EL (cell line): ENCODE measurements around the gene IP6K2.
"Not testable (repeated sequence)": the region's sequence is repeated elsewhere in the genome, so short reads cannot be mapped to it uniquely, and the experiment has no call there.

Source experiments
- DNase-seq: peaks from one replicate; pipeline ENCODE4 v3.0.0-alpha.2; 2016

IP6K2 gene

DNA sequence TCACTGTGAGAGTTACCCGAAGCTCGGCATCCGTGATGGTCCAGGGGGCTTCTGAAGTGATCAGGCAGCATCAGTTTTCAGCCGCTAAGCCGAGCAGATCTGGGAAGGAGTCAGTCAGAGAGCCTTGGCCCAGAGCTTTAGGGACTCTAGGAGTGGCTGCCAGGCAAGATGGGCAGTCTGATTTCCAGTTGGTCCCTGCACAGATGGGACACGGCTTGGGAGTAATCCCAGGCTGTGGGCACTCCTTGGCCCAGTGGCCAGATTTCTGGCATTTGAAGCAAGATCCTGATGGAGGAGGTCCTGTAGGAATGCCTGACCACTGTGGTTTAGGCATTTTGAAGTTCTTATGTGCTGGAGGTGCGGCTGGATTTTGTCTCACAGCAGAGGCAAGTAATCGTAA is 10.5 kb upstream of the IP6K2 start:
- DNase-seq: no peak

DNA sequence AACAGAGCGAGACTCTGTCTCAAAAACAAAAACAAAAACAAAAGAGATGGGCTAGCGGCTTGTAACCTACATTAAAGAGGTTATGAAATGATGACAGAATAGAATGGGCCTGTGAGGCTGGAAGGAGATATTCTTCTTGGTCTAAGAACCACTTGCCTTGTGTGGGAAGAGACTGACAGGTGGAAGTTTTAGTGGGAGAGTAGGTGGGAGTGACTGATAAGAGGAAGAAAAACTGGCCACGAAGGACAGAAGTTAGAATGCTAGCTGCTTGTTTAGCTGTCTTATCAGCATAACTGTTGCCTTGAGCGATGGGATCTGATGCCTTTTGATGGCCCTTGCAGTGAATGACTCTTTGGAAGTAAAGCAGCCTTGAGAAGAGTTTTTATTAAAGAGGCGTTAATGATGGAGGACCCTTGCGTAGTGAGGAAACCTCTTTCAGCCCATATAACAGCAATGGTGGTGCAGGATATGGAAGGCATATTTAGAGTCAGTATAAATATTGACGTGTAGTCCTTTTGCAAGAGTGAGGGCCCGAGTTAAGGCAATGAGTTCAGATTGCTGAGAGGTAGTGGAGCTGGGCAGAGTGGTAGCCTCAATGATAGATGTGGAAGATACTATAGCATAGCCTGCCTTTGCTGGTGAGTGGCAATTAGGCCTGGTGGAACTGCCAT is 8.3 kb upstream of the IP6K2 start:
- not testable (repeated sequence) for DNase-seq

DNA sequence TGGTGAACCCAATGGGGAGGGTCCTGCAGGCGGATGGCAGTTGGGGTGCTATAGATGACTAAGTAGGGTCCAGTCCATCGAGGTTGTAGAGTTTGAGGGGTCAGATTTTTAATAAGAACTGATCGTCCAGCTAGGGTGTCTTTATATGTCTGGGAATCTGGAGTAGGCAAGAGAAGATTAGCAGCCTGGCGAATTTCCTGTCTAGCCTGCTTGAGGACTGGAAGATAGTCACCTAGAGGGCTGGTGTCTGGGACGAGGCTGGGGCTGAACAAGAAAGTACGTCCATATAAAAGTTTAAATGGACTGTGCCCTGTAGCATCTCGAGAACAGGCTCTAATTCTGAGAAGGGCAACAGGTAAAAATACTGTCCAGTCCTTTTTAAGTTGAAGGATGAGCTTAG is 6.7 kb upstream of the IP6K2 start:
- DNase-seq: no peak

DNA sequence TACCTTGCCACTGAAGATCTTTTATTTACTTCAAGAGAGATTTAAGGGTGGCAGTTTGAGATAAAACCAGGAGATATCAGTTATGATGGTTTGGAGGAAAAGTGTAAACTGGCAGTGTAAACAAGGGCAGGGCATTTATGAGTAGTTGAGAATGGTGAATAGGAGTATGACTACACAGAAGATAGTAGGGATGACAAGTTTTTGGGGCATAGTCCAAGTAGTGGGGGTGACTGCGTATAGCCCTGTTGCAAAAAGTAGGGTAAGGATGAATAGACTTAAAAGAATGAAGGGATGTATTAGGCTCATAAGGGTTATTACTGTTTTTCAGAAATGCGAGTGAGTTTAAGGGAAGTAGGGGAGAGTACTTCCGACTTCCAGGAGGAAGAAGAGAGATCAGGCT is 6.3 kb upstream of the IP6K2 start:
- not testable (repeated sequence) for DNase-seq

DNA sequence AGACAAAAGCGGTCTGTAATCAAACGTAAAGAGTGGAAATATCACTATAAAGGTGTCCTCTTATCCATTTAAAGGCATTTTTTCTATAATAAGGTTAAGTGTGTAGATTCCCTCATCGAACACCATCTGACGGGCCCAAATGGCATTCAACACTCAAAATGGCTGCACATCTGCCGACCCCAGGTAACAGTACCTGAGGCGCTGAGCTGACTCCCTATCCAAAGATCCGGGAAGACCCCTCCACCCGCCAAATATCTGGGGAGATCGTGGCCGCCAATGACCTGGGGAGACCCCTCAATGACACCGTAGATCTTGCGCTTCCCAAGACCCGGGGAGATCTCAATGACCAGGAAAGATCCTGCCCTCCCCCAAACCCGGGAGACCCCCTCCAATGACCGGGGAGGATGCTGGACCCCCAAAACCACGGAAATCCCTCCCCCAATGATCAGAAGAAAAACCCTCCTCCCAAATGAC is 476 bp downstream of the IP6K2 start:
- no peak for DNase-seq

DNA sequence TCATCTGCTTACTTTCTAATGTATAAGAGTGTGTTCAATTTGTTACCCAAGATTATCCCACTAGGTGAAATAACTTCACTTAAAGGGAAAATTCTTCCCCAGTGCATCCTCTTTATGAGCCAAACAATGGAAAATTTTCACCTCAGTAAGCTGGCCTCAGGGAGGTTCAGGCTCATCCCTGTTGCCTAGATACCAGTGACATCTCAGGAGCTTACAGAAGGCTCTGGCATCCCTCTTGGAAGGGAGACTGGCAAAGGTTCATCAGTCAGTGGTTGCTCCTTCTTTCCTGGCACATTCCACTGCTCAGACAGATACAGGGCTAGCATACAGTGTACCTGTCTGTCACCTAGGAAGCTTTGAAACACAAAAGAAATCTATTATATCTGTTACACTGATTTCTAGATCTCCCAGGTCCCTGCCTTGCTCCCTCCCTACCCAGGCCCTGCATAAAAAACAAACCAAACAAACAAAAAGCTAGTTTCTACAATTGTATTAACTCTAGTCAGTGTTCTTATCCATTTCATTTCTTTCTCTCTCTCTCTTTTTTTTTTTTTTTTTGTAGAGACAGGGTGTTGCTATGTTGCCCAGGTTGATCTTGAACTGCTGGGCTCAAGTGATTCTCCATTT is 1.7 kb downstream of the IP6K2 start:
- DNase-seq: peak; percentile 50

DNA sequence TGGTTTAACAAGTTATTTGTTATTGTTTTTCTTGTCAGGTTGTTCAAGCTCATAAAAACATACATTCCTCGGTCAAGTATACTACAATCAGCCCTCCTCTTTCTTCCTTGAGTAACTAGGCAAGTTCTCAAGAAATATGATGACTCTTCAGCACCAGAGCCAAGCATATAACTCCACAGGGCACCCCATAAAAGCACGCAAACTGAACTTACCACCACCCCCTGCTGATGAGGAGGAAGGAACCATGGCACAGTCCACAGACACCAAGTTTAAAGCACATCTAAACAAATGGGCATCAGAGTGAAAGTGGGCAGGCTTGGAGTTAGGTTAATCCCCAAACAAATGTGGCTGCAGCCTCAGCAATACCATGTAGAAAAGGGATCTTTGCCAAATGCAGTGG is 5.3 kb downstream of the IP6K2 start:
- DNase-seq: no peak

DNA sequence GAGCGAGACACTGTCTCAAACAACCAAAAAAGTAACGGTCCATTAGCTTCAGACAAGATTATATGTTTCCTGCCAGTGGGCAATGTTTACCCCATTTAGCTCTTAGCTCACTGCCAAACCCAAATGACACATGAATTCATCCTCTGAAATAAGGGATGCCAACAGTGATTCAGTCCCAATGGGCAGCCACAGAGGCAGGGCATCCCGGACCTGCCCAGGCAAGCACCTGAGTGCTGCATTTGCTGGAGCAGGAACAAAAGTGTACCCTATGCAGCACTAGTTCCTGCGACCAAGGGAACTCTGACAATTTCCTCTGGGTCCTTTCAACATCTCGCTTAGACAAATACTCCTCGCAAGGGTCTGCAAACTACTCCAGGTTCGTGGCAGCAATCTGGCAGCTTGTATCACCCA is 8.0 kb downstream of the IP6K2 start:
- DNase-seq: no peak

DNA sequence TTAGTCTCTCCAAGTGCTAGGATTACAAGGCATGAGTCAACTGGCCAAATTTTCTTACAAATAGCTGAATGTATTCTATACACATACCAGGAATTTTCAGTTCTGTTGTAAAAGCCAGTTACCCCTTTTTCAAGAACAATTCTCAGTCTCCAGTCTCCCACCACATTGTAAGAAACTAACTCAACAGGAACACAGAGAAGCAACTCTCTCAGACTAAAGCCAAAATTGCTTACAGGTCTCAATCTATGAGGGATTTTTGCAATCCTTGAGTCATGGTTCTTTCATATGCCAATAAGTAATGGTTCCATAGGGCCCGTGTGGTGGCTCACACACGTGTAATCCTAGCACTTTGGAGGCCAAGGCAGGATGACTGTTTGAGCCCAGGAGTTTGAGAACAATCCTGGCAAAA is 8.5 kb downstream of the IP6K2 start:
- DNase-seq: peak; percentile 30

DNA sequence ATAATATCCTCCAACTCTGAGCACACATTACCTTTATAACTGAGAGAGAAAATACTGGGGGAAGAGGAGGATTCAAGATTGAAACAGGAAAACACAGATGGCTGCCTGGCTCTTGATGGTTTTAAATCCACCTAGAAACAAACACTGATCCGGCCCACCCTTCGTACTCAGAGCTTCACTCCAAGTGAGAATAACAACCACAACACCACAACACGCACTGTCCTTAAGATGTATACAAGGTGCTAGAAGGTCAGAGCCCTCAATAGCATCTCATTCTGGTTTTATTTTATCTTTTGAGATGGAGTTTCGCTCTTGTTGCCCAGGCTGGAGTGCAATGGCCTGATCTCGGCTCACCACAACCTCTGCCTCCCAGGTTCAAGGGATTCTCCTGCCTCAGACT is 9.9 kb downstream of the IP6K2 start:
- DNase-seq: no peak

DNA sequence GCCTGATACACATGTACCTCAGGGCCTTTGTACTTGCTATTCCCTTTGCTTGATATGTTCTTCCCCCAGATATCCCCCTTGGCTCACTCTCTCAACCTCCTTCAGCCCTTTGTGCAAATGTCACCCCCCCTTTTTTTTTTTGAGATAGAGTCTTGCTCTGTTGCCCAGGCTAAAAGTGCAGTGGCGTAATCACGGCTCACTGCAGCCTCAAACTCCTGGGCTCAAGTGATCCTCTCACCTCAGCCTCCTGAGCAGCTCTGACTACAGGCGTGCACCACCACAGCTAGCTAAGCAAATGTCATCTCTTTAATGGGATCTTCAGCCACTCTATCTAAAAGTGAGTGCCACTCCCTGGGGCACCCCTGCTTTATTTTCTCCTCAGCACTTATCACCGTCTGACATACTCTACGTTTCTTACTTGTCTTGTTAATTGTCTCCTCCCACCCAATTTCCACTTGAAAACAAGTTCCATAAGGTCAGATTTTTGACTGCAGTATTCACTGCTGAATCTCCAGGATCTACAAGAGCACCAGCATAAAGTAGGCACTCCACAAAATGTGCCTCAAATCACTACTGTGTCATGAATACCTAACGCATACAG is 14.6 kb downstream of the IP6K2 start:
- no peak for DNase-seq

DNA sequence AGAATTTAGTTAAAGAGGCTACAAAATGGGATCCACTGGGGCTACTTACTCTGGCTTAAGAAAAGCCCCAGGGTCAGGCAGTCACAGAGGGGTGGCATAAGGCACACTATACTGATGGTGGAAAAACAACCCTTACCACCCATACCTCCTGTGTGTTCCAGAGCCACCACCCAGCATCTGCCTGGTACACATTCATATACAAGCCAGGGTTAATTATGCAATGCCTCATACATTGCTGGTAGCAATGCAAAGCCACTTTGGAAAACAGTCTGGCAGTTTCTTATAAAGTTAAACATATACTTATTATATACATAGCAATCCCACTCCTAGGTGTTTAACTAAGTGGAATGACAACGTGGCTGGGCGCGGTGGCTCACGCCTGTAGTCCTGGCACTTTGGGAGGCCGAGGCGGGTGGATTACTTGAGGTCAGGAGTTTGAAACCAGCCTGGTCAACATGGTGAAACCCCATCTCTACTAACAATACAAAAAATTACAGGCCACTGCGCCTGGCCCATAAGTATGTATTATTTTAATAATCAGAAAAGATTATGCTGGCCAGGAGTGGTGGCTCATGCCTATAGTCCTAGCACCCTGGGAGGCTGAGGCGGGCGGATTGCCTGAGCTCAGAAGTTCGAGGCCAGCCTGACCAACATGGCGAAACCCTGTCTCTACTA is 16.2 kb downstream of the IP6K2 start:
- no peak for DNase-seq

DNA sequence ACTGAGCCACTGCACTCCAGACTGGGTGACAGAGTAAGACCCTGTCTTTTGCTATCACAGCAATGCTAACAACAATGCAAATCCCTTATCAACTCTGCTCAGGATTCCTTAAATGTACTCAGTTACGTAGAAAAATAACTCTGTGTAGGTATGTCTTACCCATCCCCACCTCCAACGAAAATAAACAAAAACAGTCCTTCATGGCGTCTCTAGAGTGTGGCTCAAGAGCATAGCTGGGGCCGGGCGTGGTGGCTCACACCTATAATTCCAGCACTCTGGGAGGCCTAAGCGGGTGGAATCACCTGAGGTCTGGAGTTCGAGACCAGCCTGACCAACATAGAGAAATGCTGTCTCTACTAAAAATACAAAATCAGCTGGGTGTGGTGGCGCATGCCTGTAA is 18.1 kb downstream of the IP6K2 start:
- no peak for DNase-seq

DNA sequence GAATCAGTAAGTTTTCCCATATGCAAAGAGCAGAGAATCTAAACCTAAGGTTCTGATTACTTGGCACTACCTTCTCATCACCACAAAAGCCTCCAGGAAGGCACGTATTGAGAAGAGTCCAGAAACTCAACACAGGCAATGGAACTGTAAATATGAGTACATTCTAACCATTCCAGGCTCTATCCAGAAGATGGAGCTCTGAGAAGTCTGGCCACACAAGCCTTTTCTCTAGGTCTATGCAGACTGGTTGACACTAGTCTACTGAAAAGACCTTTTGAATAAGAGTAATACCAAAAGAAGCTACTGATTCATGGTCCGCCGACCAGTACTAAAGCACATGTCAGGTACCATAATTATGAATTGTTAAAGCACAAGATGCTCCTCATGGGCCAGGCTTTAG is 19.1 kb downstream of the IP6K2 start:
- DNase-seq: no peak

DNA sequence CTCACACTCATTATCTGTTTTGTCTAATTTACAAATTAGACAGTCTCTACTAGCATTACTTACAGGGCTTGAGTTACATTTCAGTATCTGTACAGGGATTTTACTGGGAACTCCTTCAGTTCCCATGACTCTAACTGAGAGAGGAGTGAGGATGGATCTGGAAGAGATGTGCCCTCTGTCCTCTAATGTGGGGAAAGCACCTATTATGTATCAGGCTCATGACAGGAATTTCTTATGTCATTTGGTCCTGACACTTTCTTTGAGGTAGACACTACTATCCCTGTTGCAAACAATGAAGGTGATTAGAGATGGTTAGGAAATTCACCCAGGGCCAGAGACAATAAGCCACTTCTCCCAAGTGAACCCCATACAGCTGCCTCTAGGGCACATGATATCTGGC is 20.4 kb downstream of the IP6K2 start:
- DNase-seq: no peak

DNA sequence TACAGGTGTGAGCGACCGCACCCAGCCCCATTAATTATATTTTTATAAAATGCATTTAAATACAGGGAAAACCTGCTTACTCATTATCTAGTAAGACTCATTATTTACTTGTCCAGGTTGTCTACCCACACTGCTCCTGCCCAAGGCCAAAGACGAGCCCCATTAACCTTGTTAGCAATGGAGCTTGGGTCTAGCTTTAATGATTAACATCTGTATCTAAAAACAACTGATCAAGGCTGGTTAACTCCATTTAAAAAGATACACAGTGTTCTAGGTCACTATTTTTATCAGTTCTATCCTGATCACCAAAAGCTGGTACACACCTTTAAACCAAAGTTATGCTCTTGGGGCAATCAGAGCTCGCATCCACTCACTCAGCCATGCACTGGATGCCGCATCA is 20.9 kb downstream of the IP6K2 start:
- no peak for DNase-seq

DNA sequence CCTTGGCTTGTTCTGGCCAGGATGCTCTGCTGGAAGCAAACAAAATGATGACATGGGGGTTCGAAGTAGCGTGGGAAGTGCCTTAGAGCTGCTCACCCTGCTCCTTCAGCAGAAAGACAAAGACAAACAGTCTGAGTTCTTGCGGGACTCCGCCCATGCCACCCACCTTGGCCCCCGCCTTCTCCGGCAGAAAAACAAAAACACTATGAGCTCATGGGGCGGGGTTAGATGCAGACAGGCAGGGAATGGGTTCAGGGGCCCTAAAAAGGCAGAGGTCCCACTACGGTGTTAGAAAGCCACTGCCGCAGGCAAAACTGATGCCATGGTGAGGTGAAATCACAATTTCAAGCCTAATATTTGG is 21.6 kb downstream of the IP6K2 start:
- DNase-seq: peak; percentile 58

DNA sequence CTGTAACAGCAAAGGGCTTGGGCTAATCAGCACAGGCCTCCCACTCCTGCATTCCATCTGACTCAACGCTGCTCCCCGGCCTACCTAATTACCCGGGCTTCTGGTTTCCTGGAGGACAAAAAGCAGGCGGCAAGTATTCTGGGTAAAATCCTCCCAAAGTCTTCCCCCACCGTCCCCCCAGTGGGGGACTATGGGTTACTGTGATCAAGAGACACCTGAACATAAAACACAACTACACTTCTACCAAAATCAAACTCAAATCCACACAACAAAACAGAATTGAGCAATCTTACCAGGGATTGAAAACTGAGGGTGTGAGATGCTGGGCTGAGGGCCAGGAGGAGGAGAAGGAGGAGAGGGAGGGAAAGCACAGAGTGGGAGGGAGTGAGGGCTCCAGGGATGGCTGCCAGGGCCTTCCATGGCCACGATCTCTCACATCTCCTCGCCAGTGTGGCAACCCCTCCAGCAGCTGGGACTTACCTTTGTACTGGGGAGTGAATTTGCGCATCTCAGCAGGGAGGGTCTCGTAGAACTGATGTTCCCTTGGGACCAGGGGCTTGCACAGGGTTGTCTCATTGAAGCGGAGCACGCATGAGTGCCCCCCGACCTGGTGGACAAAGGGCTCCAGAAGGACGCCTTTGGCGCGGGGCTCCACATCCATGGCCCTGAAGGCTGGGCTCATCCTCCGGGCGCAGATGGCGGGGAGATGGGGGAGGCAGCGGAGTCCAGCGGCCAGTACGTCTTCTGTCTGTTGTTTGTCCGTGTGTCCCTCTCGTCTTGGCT is 22.2 kb downstream of the IP6K2 start:
- peak; percentile 88 for DNase-seq

DNA sequence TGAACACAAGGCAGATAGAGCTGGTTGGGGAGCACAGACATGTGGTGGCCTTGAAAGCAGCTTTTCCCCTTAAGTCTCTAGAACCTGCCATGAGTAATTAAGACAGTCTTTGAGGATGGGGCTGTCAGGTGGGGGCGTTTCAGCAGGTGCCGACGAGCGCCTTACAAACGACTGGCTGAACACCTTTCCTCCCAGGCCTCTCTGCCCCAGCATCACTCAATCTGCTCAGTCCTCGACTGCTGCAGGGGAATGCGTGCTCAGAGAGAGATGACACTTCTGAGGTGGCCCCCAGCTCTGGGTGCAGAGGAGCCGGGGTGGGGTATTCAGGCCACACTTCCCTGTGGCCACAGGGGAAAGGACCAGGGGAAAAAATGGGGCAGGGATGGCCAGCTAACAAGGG is 23.2 kb downstream of the IP6K2 start:
- no peak for DNase-seq

DNA sequence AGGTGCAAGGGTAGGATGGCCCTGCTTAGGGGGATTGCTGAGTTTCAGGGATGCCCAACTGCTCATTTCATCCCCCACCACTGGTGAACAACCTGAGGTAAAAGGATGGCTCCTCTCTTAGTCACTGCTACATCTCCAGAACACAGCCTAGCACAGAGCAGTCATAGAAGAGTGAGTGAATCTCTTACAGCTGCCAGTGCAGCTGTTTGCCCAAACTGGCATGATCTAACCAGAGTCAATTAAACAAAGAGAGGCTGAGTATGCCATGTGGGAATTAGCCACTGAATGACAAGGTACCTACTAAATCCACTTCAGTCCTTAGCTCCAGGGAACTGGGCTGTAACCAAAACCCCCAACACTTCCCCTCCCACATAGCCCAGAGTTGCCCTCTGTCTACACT is 24.5 kb downstream of the IP6K2 start:
- DNase-seq: no peak

DNA sequence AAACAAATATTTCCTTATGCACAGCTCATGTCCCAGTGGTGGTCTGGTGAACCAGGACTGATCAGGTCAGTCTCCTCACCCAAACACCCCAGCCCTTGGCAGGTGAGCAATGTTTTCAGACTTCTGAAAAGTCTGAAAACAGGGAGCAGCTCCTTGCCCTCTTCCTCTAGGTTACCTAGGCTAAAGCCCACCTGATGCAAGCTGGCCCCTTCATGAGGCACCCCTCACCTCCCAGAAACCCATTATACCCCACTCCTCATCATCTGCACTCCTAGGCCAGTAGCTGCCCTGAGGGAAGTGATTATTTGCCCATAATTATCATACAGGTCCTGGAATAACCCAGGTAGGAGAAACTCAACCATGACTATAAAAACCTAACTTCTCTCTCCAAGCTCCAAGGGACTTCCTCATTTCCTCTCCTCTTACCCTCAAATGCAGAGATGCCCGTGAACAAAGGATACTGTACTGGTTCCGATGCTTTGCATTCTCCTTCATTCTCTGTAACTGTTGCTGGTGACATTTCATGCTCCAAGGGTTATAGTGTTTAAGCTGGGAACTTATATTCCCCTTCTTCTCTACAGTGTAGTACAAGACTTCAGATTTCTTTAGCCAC is 26.1 kb downstream of the IP6K2 start:
- no peak for DNase-seq

DNA sequence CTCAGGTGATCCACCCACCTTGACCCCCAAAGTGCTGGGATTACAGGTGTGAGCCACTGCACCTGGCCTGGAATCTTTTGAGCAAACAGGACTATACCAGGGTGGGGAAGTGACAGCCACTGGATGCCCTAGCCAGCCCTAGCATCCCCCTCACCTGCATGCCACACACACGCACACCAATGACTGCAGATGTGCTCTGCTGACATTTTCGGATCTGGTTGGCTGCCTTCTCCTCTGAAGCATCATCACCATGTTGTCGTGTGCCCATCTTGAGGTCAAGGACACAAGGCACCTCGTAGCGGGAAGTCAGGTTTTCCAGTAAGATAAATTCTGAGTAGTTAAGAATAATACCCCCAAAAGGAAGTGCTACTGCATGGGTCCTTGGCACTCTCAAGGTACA is 27.6 kb downstream of the IP6K2 start:
- no peak for DNase-seq

DNA sequence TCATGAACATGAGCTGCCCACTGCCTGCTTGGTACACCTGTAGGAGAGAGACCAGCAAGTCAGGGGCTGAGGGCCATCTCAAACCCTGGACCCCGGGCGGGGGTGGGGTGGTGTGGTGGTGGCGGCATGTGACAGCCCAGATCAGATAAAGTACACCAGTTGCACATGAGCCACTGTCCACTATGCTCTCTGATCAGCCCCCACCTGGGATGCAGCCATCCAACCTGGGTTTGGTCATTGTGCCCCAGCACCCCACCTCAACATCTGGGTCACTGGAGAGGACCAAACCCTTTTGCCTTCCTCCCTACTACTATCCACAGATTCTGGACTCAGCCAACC is 28.3 kb downstream of the IP6K2 start:
- no peak for DNase-seq
